IPS-20b (cell line): ENCODE data around the gene IRF2BP1.

Experiments used
- H3K27ac ChIP-seq: one replicate; pipeline ENCODE4 v1.5.1; 2013; ENCODE audit warnings: low read length
- H3K27me3 ChIP-seq: 2 replicates; pipeline ENCODE4 v1.6.1; 2013; ENCODE audit warnings: mild to moderate bottlenecking, low read length, inconsistent platforms; ENCODE audit not compliant: insufficient read depth
- H3K36me3 ChIP-seq: 2 replicates; pipeline ENCODE4 v1.6.1; 2013; ENCODE audit warnings: low read depth, mild to moderate bottlenecking, inconsistent platforms, low read length, moderate library complexity; ENCODE audit not compliant: insufficient read depth
- H3K4me1 ChIP-seq: 2 replicates; pipeline ENCODE4 v1.6.1; 2013; ENCODE audit warnings: mild to moderate bottlenecking, control low read depth, inconsistent platforms, low read length, moderate library complexity; ENCODE audit not compliant: insufficient read depth
- H3K4me3 ChIP-seq: 2 replicates; pipeline ENCODE4 v1.5.1; 2013; ENCODE audit warnings: mild to moderate bottlenecking, low read length, inconsistent platforms
- H3K9ac ChIP-seq: 2 replicates; pipeline ENCODE4 v1.6.1; 2013; ENCODE audit warnings: low read depth, mild to moderate bottlenecking, inconsistent platforms, low read length, moderate library complexity
- H3K9me3 ChIP-seq: 2 replicates; pipeline ENCODE4 v1.6.1; 2013; ENCODE audit warnings: mild to moderate bottlenecking, low read depth, low read length, inconsistent platforms; ENCODE audit not compliant: insufficient read depth

Gene IRF2BP1

DNA sequence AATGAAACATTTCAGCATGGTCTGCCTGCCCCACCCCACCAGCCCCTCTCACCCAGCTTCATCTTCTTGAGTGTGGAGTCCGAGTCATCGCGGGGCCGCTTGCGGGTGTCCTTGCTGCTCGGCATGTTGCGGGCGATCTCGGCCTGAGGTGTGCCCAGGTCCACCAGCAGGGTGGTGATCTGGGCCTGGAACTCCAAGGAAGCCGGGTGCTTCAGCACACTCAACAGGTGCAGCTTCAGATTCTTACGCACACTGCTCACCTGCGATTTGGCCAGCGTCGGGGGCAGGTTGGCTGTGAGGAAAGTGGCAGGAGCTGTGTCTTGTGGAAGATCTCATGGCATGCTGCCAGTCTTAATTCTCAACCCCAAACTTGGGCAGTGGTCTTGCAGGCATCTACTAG is 43.7 kb downstream of the IRF2BP1 start:
- peaks cover 98% of the 10 kb centered on the region for H3K36me3 ChIP-seq

GRCh38 chr19:45834970-45835369 is 51.0 kb downstream of the IRF2BP1 start:
- no peak overlapping the region for H3K4me3 ChIP-seq
- no peak overlapping the region for H3K27ac ChIP-seq
- no peaks in the 10 kb centered on the region for H3K27me3 ChIP-seq
- no peak overlapping the region for H3K9ac ChIP-seq
- H3K4me1 ChIP-seq: no peaks in the 10 kb centered on the region
- no peaks in the 10 kb centered on the region for H3K9me3 ChIP-seq
- peaks cover 95% of the 10 kb centered on the region for H3K36me3 ChIP-seq

More for the DNA sequence above, 43.7 kb downstream of the IRF2BP1 start:
- Histone ChIP-seq H3K4me3 (no peak overlapping the region), H3K4me1 (no peaks in the 10 kb centered on the region), H3K27ac (no peak overlapping the region), H3K27me3 (no peaks in the 10 kb centered on the region), H3K9me3 (no peaks in the 10 kb centered on the region), H3K9ac (no peak overlapping the region)
